Fibroblast of peridontal ligament (primary cell): Measurements from ENCODE around the gene CTNNBL1.

Source experiments
- DNase-seq: peaks from one replicate; pipeline ENCODE4 v3.0.0-alpha.2; 2010; ENCODE audit errors: extremely low read depth

Gene CTNNBL1

GRCh38 chr20:37816003-37816402, 122.2 kb downstream of the CTNNBL1 start:
- no peak for DNase-seq

GRCh38 chr20:37816726-37817125, 122.9 kb downstream of the CTNNBL1 start:
- DNase-seq: no peak

GRCh38 chr20:37821696-37822095, 127.9 kb downstream of the CTNNBL1 start:
- DNase-seq: no peak

GRCh38 chr20:37822141-37822601, 128.3 kb downstream of the CTNNBL1 start:
- DNase-seq: peak; percentile 92

- DNase-seq: no peak
Measured at GRCh38 chr20:37823296-37823980, 129.6 kb downstream of the CTNNBL1 start.

GRCh38 chr20:37827605-37828004, 133.8 kb downstream of the CTNNBL1 start:
- no peak for DNase-seq

GRCh38 chr20:37828684-37829083, 134.9 kb downstream of the CTNNBL1 start:
- no peak for DNase-seq

- no peak for DNase-seq
Measured at GRCh38 chr20:37829128-37829527, 135.3 kb downstream of the CTNNBL1 start.

- no peak for DNase-seq
Measured at GRCh38 chr20:37833221-37833896, 139.5 kb downstream of the CTNNBL1 start.

GRCh38 chr20:37836926-37837325, 143.1 kb downstream of the CTNNBL1 start:
- no peak for DNase-seq

- no peak for DNase-seq
Measured at GRCh38 chr20:37837924-37838323, 144.1 kb downstream of the CTNNBL1 start.

GRCh38 chr20:37838769-37839431, 145.1 kb downstream of the CTNNBL1 start:
- DNase-seq: no peak

- DNase-seq: no peak
Measured at GRCh38 chr20:37839432-37839827, 145.6 kb downstream of the CTNNBL1 start.

- DNase-seq: no peak
Measured at GRCh38 chr20:37839955-37840354, 146.1 kb downstream of the CTNNBL1 start.

GRCh38 chr20:37841389-37841788, 147.6 kb downstream of the CTNNBL1 start:
- DNase-seq: no peak

- no peak for DNase-seq
Measured at GRCh38 chr20:37841971-37842370, 148.1 kb downstream of the CTNNBL1 start.

GRCh38 chr20:37845241-37845681, 151.4 kb downstream of the CTNNBL1 start:
- no peak for DNase-seq

GRCh38 chr20:37845878-37846277, 152.0 kb downstream of the CTNNBL1 start:
- no peak for DNase-seq

GRCh38 chr20:37846573-37846972, 152.7 kb downstream of the CTNNBL1 start:
- no peak for DNase-seq

GRCh38 chr20:37848706-37849105, 154.9 kb downstream of the CTNNBL1 start:
- DNase-seq: no peak

GRCh38 chr20:37849156-37849555, 155.3 kb downstream of the CTNNBL1 start:
- no peak for DNase-seq

GRCh38 chr20:37849566-37849965, 155.7 kb downstream of the CTNNBL1 start:
- no peak for DNase-seq
